ENCODE measurements around the gene SPATA13.

The SPATA13 gene

GRCh38 chr13:24267801-24268200 is 107.3 kb downstream of the SPATA13 start:
- DNase-seq (no peak), ATAC-seq (ENCODE audit: insufficient read depth, low read depth) (no peak)
- Histone ChIP-seq H3K9ac (ENCODE audit: low read depth, low read length) (peak overlapping the region; percentile 45), H3K36me3 (ENCODE audit: insufficient read depth, low read length) (no peaks in the 10 kb centered on the region), H3K27me3 (ENCODE audit: insufficient read depth, low read length, poor library complexity) (no peaks in the 10 kb centered on the region), H3K27ac (ENCODE audit: low read length) (peak overlapping the region; percentile 76), H3K9me3 (ENCODE audit: insufficient read depth, low read length, severe bottlenecking) (no peaks in the 10 kb centered on the region), H3K4me1 (ENCODE audit: insufficient read depth, low read length) (peaks cover 60% of the 10 kb centered on the region), H3K4me3 (ENCODE audit: low read depth in 1 of 2, low read length in 2 of 2) (peak overlapping the region in 1 of 2 experiments; percentile 18; a peak in 2 of 4 replicates), H2AFZ (ENCODE audit: low read depth, low read length) (peak overlapping the region; percentile 40; the same call in 1 of the 2 replicates), H4K20me1 (ENCODE audit: insufficient read depth, low read length) (no peaks in the 10 kb centered on the region), H3K79me2 (ENCODE audit: insufficient read depth, low read length) (no peaks in the 10 kb centered on the region), H3K4me2 (ENCODE audit: insufficient read depth, low read length) (peak overlapping the region; percentile 59)
- TF ChIP-seq EZH2 (IDR thresholded peaks at IDR 0.05; ENCODE audit: borderline replicate concordance, low read depth, low read length, severe bottlenecking) (no peak), CTCF (IDR thresholded peaks at IDR 0.05; ENCODE audit: borderline replicate concordance, extremely low read depth, low read length, poor library complexity, severe bottlenecking) (no peak)

GRCh38 chr13:24269821-24270220 is 109.3 kb downstream of the SPATA13 start:
- no peak overlapping the region; the same call in 1 of the 2 replicates for H3K27ac ChIP-seq (ENCODE audit: low read length)
- no peak for ATAC-seq (ENCODE audit: insufficient read depth, low read depth)
- peak overlapping the region; percentile 86; the same call in 1 of the 2 replicates for H3K4me2 ChIP-seq (ENCODE audit: insufficient read depth, low read length)
- H3K9ac ChIP-seq (ENCODE audit: low read depth, low read length): 0 out of 2 replicates have a peak overlapping the region, but pooled peaks have one; percentile 80
- no peaks in the 10 kb centered on the region for H4K20me1 ChIP-seq (ENCODE audit: insufficient read depth, low read length)
- no peak overlapping the region for H3K4me3 ChIP-seq (ENCODE audit: low read depth in 1 of 2, low read length in 2 of 2)
- no peak overlapping the region for H2AFZ ChIP-seq (ENCODE audit: low read depth, low read length)
- no peaks in the 10 kb centered on the region for H3K27me3 ChIP-seq (ENCODE audit: insufficient read depth, low read length, poor library complexity)
- H3K9me3 ChIP-seq (ENCODE audit: insufficient read depth, low read length, severe bottlenecking): no peaks in the 10 kb centered on the region
- no peaks in the 10 kb centered on the region for H3K36me3 ChIP-seq (ENCODE audit: insufficient read depth, low read length)
- H3K79me2 ChIP-seq (ENCODE audit: insufficient read depth, low read length): no peaks in the 10 kb centered on the region
- DNase-seq: no peak
- peaks cover 68% of the 10 kb centered on the region for H3K4me1 ChIP-seq (ENCODE audit: insufficient read depth, low read length)
- no peak for TF ChIP-seq CTCF (IDR thresholded peaks at IDR 0.05; ENCODE audit: borderline replicate concordance, extremely low read depth, low read length, poor library complexity, severe bottlenecking)
- TF ChIP-seq EZH2 (IDR thresholded peaks at IDR 0.05; ENCODE audit: borderline replicate concordance, low read depth, low read length, severe bottlenecking): no peak

- Histone ChIP-seq H2AFZ (ENCODE audit: low read depth, low read length) (peak overlapping the region; percentile 76), H3K27me3 (ENCODE audit: insufficient read depth, low read length, poor library complexity) (no peaks in the 10 kb centered on the region), H3K4me2 (ENCODE audit: insufficient read depth, low read length) (peak overlapping the region; percentile 86), H3K79me2 (ENCODE audit: insufficient read depth, low read length) (no peaks in the 10 kb centered on the region), H3K27ac (ENCODE audit: low read length) (peak overlapping the region; percentile 96), H4K20me1 (ENCODE audit: insufficient read depth, low read length) (no peaks in the 10 kb centered on the region), H3K4me3 (ENCODE audit: low read depth in 1 of 2, low read length in 2 of 2) (peak overlapping the region in 1 of 2 experiments; percentile 64; a peak in 3 of 4 replicates), H3K9me3 (ENCODE audit: insufficient read depth, low read length, severe bottlenecking) (no peaks in the 10 kb centered on the region), H3K36me3 (ENCODE audit: insufficient read depth, low read length) (no peaks in the 10 kb centered on the region), H3K9ac (ENCODE audit: low read depth, low read length) (peak overlapping the region; percentile 80), H3K4me1 (ENCODE audit: insufficient read depth, low read length) (peaks cover 64% of the 10 kb centered on the region)
- ATAC-seq (ENCODE audit: insufficient read depth, low read depth) (peak; percentile 55), DNase-seq (peak; percentile 57)
- TF ChIP-seq CTCF (IDR thresholded peaks at IDR 0.05; ENCODE audit: borderline replicate concordance, extremely low read depth, low read length, poor library complexity, severe bottlenecking): peak; percentile 9
- no peak for TF ChIP-seq EZH2 (IDR thresholded peaks at IDR 0.05; ENCODE audit: borderline replicate concordance, low read depth, low read length, severe bottlenecking)
These were observed 110.2 kb downstream of the SPATA13 start for GRCh38 chr13:24270639-24271141.

All from DND-41 (cell line).